ENCODE data around the gene EEF2K.

Gene EEF2K

DNA sequence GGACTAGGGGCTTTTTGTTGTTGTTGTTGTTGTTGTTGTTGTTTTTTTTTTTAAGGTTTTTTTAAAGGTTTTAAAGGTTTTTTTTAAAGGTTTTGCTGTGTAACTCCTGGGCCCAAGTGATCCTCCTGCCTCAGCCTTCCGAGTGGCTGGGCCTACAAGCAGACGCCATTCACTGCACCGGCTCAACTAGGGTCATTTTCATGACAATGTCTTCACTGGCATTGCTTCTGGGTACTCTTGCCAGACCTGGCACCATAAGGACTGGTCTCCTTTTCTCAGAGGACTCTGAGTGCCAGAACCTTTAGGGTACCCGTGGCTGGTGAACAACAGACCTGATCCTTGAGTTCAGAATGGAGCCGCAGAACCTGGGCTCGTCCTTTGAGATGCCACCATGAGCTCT lies 111.5 kb downstream of the EEF2K start:
- DNase-seq (ENCODE audit: low read depth) = no peak

DNA sequence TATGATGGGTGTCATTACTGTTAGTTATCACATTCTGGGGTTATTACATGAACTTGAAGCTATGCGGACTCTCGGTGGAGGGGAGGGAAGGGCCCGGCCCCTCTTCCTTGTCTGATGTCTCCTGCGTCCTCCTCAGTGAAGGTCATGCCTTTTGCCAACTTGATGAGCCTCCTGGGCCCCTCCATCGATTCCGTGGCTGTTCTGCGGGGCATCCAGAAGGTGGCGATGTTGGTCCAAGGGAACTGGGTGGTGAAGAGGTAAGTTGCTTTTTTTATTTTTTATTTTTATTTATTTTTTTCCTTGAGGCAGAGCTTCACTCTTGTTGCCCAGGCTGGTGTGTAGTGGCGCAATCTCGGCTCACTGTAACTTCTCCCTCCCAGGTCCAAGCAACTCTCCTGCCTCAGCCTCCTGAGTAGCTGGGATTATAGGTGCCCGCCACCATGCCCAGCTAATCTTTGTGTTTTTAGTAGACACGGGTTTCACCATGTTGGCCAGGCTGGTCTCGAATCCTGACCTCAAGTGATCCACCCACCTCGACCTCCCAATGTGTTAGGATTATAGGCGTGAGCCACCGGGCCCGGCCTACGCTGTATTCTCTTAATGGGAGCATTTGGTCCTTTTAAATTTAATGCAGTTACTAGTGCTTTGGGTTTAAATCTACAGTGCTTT lies 112.7 kb downstream of the EEF2K start:
- peak; percentile 50 for DNase-seq (ENCODE audit: low read depth)

DNA sequence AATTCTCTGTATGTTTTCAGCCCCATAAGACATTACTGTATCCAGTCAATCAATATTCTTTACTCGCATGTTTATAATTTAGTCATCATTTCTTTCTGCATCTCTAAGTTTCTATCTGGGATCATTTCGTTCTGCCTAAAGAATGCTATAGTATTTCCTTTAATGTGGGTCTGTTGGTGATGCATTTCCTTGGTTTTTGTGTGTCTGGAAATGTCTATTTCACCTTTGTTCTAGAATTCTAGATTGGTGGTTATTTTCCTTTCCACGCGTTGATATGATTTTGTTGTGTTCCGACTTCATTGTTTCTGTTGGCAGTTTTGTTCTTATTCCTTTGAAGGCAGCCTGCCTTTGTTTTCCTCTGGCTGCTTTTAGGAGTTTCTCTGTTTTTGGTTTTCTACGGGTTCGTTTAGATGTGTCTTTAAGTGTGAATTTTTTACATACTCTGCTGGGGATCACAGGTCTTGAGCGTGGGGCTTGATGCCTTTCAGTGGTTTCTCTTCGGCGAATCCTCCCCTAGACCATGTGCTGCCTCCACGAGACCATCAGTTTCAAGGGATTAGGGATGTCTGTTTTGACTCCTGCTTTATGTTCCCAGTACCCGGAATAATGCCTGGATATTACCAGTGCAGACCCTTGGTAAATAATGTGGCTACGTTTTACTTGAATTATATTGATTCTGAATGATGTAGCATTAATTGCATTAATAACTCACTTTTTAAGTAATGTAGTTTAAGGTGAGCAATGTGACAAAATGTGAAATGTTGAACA lies 114.7 kb downstream of the EEF2K start:
- no peak for DNase-seq (ENCODE audit: low read depth)

DNA sequence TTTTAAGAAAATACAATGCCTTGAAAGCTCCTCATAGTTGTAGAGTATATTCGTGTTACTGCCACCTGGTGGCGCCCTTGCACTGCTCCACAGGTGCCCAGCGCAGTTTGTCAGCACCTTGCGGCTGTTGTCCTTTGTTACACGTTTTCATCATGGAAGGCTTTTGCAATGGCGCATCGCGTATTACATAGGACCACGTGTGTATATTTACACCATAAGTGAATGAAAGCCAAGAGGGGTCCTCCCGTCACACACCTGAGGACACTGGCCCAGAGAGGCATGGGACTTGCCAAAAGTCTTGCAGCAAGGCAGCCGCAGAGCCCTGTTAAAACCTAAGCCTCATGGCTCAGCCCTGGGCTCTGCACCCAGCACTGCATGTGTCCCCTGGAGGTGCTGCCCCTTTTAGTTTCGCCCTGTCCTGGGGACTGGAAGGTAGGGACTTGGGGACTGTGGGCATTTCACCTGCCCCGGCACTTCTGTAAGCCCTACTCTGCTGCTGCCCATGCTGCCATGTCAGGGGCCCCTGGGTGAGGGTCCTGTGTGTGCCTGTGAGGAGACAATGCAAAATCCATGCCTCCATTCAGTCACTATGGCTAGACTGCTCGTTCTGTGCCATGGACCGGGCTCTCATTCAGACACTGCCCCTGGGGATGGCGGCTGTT lies 115.4 kb downstream of the EEF2K start:
- peak; percentile 35 for DNase-seq (ENCODE audit: low read depth)

DNA sequence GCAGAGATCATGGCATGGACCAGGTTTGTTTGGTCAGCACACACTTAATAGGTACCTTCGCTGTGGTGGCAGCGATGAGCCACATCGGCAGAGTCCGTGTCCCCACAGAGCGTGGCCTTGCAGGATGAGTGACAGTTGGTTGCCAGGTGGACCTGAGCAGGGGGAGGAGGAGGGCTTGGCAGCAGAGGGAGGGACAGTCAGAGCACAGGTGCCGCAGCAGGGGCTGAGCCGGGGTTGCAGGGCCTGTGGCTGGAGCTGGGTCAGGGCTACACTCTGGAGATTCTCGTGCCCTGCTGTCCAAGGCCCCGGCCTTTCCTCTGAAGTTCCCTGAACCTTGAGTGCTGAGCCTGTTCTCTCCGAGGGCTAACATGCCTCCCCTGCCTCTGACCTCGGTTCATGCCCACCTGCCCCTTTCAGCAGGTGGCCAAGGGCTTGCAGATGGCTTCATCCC lies 116.0 kb downstream of the EEF2K start:
- no peak for DNase-seq (ENCODE audit: low read depth)

DNA sequence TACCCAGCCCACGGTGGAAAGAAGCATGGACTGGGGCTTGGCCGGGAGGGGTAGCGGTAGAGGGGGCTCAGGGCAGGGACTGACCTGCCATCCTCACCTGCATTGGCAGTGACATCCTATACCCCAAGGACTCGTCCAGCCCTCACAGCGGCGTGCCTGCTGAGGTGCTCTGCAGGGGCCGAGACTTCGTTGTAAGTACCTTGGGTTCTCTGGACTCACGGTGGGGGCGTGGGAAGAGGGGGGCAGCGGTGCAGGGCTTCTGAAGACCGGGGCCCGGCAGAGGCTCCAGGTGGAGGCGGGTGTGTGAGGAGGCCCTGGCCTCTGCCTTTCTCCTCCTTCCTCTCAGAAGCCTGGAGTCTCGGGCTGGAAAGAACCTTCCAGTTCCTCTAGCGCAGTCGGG lies 116.7 kb downstream of the EEF2K start:
- no peak for DNase-seq (ENCODE audit: low read depth)

DNA sequence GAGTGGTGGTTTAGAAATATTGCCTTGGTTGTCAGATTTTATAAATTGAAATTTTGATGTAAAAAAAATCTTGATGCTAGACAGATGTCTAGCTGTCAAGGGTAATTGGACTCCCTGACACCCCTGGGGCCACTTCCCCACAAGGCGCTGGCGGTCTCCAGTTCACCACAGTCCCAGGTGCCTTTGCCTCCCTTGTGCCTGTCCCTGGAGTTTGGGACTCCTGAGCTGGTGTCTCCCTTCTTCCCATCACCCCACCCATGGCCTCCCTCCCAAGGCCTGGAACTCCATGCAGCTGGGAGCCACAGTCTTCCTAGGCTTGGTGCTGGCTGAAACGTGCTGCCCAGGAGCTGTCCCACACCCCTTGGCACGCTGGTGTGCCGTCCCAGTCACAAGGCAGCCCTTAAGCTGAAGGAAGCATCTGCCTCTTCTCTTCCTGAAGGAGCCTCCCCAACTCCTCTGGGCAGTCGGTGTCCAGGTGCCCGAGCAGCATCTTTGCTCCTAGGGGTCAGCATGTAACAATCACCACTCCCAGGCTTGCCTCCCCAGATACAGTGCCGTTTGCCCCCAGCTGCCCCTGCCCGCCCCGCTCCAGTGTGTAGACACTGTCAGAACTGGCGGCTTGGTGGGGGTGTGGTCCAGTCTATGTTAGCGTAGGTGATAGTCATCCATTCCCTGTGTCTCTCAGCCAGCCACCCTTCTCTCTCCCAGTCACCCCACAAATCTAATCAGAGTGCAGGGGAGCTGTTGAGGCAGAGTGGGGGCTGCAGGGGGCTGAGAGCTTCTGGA lies 117.3 kb downstream of the EEF2K start:
- no peak for DNase-seq (ENCODE audit: low read depth)

DNA sequence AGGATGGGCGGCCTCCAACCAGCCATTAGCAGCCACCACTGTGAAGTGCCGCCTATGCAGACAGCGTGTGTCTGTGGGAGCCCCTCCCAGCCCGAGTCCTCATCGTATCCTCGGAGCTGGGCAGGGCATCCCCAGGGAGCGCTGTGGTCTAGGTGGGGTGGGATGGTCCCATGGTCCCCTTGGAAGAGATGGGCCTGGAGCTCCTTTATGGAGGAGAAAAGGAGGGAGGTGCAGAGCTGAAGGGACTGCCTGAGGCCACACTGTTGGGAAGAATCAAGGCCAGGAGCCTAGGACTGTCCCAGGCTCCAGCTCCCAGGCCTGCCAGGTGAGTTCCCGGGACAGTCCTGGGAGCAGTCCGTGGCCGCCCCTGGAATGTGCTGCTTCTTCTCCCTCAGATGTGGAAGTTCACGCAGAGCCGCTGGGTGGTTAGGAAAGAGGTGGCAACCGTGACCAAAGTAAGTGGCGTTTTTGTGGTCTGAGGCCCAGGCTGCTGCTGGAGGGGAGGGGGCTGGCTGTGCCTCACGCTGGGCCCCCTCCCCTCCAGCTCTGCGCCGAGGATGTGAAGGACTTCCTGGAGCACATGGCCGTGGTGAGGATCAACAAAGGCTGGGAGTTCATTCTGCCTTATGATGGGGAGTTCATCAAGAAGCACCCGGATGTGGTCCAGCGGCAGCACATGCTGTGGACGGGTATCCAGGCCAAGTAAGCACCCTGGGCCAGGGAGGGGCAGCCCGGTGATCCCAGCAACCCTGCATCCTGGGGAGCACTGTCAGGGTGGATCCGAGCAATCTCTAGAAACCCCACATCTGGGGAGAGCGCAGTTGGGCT lies 118.1 kb downstream of the EEF2K start:
- DNase-seq (ENCODE audit: low read depth) = no peak

DNA sequence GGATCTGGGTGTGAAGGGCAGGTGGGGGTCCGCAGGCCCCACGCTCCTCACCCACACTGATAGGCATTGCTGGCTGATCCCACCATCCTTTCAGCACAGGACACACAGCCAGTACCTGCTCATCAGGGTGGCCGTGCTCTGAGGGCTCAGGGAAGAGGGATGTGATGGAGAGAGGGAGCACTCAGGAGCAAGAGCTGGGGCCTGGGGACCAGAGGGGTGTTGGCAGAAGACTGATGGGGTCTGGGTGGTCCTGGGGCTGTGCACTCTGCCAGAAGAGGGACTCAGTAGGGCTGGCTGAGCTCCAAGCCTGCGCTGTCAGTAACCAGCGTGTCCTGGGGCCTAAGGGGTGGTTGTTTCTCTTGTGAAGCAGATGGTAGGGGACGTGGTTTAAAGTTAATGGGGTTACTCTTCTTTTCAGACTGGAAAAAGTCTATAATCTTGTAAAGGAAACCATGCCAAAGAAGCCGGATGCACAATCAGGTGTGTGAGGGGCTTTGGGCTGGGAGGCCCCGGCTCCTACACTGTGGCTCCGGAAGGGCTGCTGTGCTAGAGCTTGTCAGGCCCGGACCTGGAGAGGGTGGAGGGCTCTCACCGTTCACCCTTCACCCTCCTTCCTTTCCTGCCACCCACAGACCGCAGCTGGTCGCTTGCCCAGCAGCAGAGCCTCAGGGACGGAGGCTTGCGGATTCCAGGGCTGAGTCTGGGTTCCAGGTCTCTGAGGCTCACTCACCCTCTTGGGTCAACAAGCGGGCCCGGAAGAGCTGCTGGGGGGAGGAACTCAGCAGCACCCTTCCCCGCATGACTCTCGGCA lies 118.9 kb downstream of the EEF2K start:
- DNase-seq (ENCODE audit: low read depth) = no peak

DNA sequence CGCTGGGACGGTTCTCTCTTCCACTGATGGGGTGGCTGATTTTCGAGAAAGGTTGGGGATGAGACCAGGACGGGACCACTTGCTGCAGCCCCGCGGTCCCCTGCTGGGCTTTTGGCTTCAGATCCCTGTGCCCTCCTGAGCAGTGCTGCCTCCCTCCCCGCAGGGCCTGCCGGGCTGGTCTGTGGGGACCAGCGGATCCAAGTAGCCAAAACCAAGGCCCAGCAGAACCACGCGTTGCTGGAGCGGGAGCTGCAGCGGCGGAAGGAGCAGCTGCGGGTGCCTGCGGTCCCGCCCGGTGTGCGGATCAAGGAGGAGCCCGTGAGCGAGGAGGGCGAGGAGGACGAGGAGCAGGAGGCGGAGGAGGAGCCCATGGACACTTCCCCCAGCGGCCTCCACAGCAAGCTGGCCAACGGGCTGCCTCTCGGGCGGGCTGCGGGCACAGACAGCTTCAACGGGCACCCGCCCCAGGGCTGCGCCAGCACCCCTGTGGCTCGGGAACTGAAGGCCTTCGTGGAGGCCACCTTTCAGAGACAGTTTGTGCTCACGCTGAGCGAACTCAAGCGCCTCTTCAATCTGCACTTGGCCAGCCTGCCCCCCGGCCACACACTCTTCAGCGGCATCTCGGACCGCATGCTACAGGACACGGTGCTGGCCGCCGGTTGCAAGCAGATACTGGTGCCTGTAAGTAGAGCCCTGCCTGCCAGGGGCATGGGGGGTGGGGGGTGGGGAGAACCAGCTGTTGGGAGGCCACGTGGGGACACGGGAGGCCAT lies 119.7 kb downstream of the EEF2K start:
- no peak for DNase-seq (ENCODE audit: low read depth)

DNA sequence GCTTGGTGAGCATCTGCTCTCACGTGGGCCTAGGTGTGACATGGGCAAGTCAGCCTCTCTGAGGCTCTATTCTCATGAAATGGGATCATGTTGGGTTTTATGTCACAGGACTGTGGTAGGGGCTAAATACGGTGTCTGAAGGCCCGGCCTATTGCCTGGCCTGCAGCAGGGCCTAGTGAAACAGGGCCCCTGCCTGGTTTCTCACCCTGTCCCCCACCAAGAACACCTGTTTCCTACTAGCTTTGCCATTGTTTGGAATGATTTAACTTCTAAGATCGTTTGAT lies 120.2 kb downstream of the EEF2K start:
- no peak for DNase-seq (ENCODE audit: low read depth)

DNA sequence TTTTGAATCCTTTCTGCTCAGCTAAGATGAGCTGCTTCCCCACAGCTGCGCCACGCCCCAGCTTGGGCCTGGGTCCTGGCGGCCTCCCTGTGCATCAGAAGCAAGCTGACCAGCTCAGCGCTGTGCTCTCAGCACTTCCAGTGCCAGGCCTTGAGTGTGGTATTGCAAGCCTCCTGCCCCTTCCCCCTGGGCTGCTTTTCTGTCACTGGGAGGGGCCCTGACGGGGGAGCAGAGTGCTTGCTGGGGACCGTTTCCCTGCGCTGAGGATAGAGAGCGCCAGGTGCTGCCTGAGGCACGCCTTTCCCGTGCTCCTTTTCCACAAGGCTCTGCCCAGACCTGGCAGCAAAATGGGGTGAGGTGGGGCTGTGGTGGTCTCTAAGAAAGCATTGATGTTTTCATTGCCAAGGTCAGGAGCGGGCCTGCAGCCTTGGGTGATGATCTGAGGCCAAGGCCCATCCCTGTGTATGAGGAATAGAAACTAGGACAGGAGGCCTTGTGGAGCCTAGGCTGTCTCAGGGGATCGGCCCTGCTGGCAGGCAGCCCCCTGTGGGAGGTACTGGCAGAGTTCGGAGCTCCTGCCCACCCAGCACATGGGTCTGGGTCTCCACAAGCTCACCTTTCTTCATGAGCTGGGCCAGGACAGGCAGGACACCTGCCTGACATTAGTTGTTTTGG lies 120.8 kb downstream of the EEF2K start:
- no peak for DNase-seq (ENCODE audit: low read depth)

DNA sequence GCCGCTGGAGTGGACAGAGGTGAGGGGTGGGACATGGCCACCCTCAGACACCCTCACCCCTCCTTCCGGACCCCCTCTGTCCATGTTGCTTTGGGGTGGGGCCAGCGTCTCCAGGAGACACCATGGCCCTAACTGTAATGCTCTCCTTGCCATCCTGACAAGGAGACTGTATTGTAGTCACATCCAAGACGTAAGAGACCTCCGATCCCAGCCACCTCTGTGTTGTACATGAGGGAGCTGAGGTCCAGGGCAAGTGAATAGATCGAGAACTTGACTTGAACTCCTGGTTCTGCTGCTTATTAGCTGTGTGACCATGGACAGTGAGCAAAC lies 121.3 kb downstream of the EEF2K start:
- no peak for DNase-seq (ENCODE audit: low read depth)

DNA sequence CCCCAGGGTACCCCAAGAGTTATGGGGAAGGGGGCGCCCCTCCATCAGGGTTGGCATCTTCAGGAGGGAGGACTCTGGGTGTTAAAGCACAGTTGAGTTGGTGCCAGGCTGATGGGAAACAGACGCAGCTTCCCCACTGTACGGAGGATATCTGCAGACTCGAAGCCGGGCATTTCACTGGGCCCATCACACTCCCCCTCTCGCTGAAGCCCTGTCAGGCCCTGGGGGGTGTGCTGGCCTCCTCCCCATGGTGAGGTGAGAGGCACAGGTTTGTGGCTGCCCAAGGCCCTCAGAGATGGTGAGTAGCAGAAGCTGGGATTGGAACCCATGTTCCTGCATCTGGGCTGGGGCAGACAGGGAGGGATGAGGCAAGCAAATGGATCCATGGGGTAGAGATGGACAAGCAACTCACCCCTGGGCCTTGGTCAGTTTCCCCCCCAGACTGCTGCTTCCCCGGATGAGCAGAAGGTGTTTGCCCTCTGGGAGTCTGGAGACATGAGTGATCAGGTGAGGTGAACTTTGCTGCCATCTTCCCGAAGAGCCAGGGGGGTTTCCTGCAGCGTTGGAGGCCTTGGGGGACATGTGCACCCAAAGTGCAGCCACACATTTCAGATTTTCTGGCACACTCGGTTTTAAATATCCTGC lies 122.1 kb downstream of the EEF2K start:
- no peak for DNase-seq (ENCODE audit: low read depth)

DNA sequence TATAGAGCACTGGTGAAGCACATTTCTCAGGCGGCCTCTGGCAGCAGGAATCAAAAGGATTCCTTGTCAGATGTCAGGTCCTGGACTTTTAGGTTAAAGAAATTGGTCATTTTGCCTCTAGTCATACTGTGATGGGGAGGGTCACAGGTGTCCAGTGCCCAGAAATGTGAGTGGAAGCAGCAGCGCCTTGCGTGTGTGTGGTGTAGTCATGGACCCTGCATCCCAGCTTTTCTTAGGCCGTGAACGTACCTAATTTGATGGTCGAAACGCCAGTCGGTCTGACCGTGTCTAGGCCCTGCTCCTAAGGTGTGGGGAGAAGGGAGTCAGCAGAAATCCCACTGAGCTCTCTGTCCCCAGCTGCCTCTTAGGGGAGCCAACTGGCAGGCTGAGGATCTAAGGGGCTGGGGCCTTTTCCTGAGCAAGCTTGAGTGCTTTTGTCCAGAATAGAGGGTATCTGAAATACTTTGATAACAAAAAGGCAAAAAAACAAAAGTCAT lies 123.2 kb downstream of the EEF2K start:
- no peak for DNase-seq (ENCODE audit: low read depth)

DNA sequence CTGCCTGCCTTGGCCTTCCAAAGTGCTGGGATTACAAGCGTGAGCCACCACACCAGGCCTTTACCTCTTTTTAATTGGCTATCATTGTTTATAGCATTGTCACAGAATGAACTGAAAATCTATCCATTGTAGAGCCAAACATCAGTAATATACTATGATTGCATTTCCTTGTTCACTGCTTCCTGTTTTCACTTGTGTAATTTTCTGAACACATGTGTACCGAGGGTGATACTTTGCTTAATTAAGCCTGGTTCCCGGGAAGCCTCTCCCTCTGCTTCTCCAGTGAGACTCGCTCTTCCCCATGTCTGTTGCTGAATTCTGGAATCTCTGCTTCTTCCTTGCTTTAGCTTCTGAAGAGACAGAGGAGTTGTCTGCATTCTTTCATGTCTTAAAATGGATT lies 124.2 kb downstream of the EEF2K start:
- no peak for DNase-seq (ENCODE audit: low read depth)

DNA sequence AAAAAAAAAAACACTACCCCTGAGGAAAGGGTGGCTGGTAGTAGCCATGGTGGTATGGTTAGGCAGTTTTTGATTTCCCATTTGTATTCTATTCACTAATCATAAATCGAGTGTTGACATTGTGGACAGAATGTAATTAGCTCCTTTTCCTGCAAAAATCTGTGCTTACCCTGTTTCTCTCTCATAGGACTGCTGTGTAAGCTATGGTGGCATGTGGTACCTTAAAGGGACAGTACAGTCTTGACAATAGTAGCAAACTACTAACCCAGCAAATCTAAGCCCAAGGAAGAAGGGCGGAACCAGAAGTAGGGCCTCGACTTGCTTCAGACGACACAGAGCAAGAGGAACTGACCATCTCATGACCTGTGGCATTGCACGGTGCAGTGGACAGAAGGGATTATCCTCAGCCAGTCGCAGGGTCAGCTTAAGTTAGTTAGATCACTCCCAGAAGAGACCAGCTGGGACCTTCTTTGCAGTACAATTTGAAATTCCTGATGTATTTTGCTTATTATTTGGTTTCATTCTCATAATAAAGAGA lies 127.4 kb downstream of the EEF2K start:
- no peak for DNase-seq (ENCODE audit: low read depth)

DNA sequence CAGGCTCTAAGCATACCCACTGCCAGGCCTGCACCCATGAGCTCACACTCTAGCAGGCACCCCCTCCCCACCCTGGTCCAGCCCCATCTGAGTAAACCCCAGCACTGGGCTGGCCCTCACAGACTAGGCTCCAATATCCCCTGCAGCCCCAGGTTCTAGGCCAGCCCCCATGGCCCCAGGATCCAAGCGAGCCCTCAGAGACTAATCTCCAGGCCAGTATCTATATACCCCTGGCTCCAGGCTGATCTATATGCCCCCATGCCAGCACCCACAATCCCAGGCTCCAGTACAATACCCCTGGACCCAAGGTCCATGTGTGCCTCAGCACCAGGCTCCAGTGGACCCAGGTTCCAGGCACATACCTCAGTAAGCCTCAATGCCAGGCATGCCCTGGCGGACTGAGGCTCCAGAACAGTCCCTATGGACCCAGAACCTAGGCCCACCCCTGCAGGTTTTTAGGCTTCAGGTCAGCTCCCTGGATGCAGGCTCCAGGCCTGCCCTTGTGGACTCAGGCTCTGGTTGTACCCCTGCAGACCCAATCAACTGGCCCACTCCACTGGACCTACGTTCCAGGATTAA lies 129.7 kb downstream of the EEF2K start:
- DNase-seq (ENCODE audit: low read depth) = no peak

All from activated gamma-delta T cell treated with anti-CD3 and anti-CD28 coated beads, Interleukin-2, amount 50 U/mL, for 16 hours (primary cell).